PC-3 (cell line): Measurements from ENCODE around the gene FBXO42. TPM values are rescaled to one million over a fixed set of nuclear protein-coding genes. Genes with fewer than 3 reads are reported as not detected.

Source experiments
- ATAC-seq: fragments of 200-7000 bp; cut with Tn5 transposase; 2 replicates; pipeline ENCODE4 v1.9.1; 2020; ENCODE audit warnings: mild to moderate bottlenecking, moderate library complexity
- BruUV-seq: library from RNA; stranded (reverse); fragments of 400-500 nt; replicated peaks from 2 replicates; lab custom pipeline; 2021; lab: Mats Ljungman, UMichigan
- CTCF ChIA-PET: fragments of 300-600 bp; sonication (Branson Sonifier 250); formaldehyde crosslinking; loops from one replicate; lab custom pipeline; 2022; ENCODE audit warnings: antibody characterized with exemption; lab: Charles Lee
- POLR2A ChIA-PET: fragments of 300-600 bp; sonication (Branson Sonifier 250); formaldehyde crosslinking; loops from one replicate; lab custom pipeline; 2022; ENCODE audit warnings: antibody characterized with exemption; ENCODE audit not compliant: unreplicated experiment; lab: Charles Lee
- DNase-seq: peaks from one replicate; pipeline ENCODE4 v3.0.0-alpha.2; 2015
- H2AFZ ChIP-seq: fragments of 300-600 bp; sonication (generic); 2 replicates; pipeline ENCODE4 v1.6.0; 2016; ENCODE audit warnings: antibody characterized with exemption, low read length
- H3F3A ChIP-seq: fragments of 300-600 bp; sonication (generic); one replicate; pipeline ENCODE4 v1.6.0; 2017; ENCODE audit warnings: antibody characterized with exemption, low read length, control low read depth, mild to moderate bottlenecking; ENCODE audit not compliant: unreplicated experiment
- H3K27ac ChIP-seq: fragments of 300-600 bp; sonication (generic); 2 replicates; pipeline ENCODE4 v1.5.1; 2016; ENCODE audit warnings: mild to moderate bottlenecking, low read length
- H3K27me3 ChIP-seq: fragments of 300-600 bp; sonication (generic); 2 replicates; pipeline ENCODE4 v1.6.1; 2016; ENCODE audit warnings: low read length, mixed read lengths
- H3K36me3 ChIP-seq: fragments of 300-600 bp; sonication (generic); 2 replicates; pipeline ENCODE4 v1.6.1; 2016; ENCODE audit warnings: low read depth, mixed run types, low read length, mixed read lengths
- H3K4me1 ChIP-seq: fragments of 300-600 bp; sonication (generic); 2 replicates; pipeline ENCODE4 v1.5.1; 2016; ENCODE audit warnings: low read length; ENCODE audit not compliant: insufficient read depth
- H3K4me2 ChIP-seq: fragments of 300-600 bp; sonication (generic); 2 replicates; pipeline ENCODE4 v1.6.0; 2016; ENCODE audit warnings: low read length
- H3K4me3 ChIP-seq: fragments of 300-600 bp; sonication (generic); 2 replicates; pipeline ENCODE4 v1.5.1; 2016; ENCODE audit warnings: mild to moderate bottlenecking, low read length, mixed read lengths
- H3K79me2 ChIP-seq: fragments of 300-600 bp; sonication (generic); 2 replicates; pipeline ENCODE4 v1.6.1; 2017; ENCODE audit warnings: low read length, mixed read lengths
- H3K9ac ChIP-seq: fragments of 300-600 bp; sonication (generic); 2 replicates; pipeline ENCODE4 v1.6.0; 2016; ENCODE audit warnings: mild to moderate bottlenecking, low read length
- H3K9me2 ChIP-seq: fragments of 300-600 bp; sonication (generic); replicated peaks from 2 replicates; pipeline ENCODE4 v1.6.1; 2016; ENCODE audit warnings: mixed run types, low read length, mixed read lengths
- H3K9me3 ChIP-seq: fragments of 300-600 bp; sonication (generic); 2 replicates; pipeline ENCODE4 v1.6.1; 2016; ENCODE audit warnings: low read length, mixed read lengths
- H4K20me1 ChIP-seq: fragments of 300-600 bp; sonication (generic); 2 replicates; pipeline ENCODE4 v1.6.1; 2016; ENCODE audit warnings: low read length, mixed read lengths
- CTCF ChIP-seq: fragments of 300-600 bp; sonication (generic); conservative IDR thresholded peaks from 2 replicates; pipeline ENCODE4 v1.5.1; 2017; ENCODE audit warnings: antibody characterized with exemption, low read depth, mild to moderate bottlenecking, low read length
- EZH2 ChIP-seq: fragments of 300-600 bp; sonication (generic); IDR thresholded peaks from one replicate; pipeline ENCODE4 v1.6.1; 2017; ENCODE audit warnings: antibody characterized with exemption, mild to moderate bottlenecking, low read length; ENCODE audit not compliant: unreplicated experiment
- EZH2phosphoT487 ChIP-seq: fragments of 300-600 bp; sonication (generic); IDR thresholded peaks from 2 replicates; pipeline ENCODE4 v1.6.1; 2018; ENCODE audit warnings: mild to moderate bottlenecking, antibody characterized with exemption, low read length, borderline replicate concordance
- intact Hi-C: fragments of 100-400 bp; cut with micrococcal nuclease; formaldehyde crosslinking; loops from 2 replicates; pipeline ENCODE4 v1.9.0; 2023
- total RNA-seq: library from RNA; depleted of rRNA; stranded (reverse); fragments of >200 nt; gene quantifications from 2 replicates; pipeline ENCODE4 v1.2.3, GENCODE V29; 2014

Gene FBXO42
- total RNA-seq, 1 experiment from 2014 or later = 16.0 TPM

GRCh38 chr1:16391411-16391810, 39.1 kb upstream of the FBXO42 start:
- ChIA-PET POLR2A (no interaction called here), CTCF (no interaction called here)
- TF ChIP-seq EZH2phosphoT487 = no peak
- no peak for TF ChIP-seq EZH2
- no peak for TF ChIP-seq CTCF
- DNase-seq = no peak
- Histone ChIP-seq H3K36me3 (peaks cover 34% of the 10 kb centered on the region), H4K20me1 (peaks cover 60% of the 10 kb centered on the region), H3K4me3 (no peak overlapping the region), H3K4me2 (no peak overlapping the region), H3K9me3 (no peaks in the 10 kb centered on the region), H3K27ac (no peak overlapping the region), H3F3A (no peaks in the 10 kb centered on the region), H3K27me3 (no peaks in the 10 kb centered on the region), H3K4me1 (no peaks in the 10 kb centered on the region), H3K9me2 (no peaks in the 10 kb centered on the region), H2AFZ (no peak overlapping the region), H3K9ac (no peak overlapping the region), H3K79me2 (peaks cover 73% of the 10 kb centered on the region)
- intact Hi-C loops = no loop called here
- ATAC-seq = no peak
- no TSS peak for BruUV-seq

GRCh38 chr1:16387201-16388188, 35.2 kb upstream of the FBXO42 start:
- no TSS peak for BruUV-seq
- H2AFZ ChIP-seq = no peak overlapping the region
- H4K20me1 ChIP-seq = peaks cover 74% of the 10 kb centered on the region
- H3K79me2 ChIP-seq = peaks cover 96% of the 10 kb centered on the region
- TF ChIP-seq EZH2phosphoT487 (no peak), CTCF (no peak), EZH2 (no peak)
- intact Hi-C loops = no loop called here
- ChIA-PET POLR2A (no interaction called here), CTCF (no interaction called here)
- no peaks in the 10 kb centered on the region for H3F3A ChIP-seq
- H3K4me1 ChIP-seq = peaks cover 12% of the 10 kb centered on the region
- ATAC-seq (no peak), DNase-seq (no peak)
- H3K9ac ChIP-seq = no peak overlapping the region
- H3K27me3 ChIP-seq = no peaks in the 10 kb centered on the region
- H3K9me2 ChIP-seq = no peaks in the 10 kb centered on the region
- H3K27ac ChIP-seq = no peak overlapping the region
- H3K4me3 ChIP-seq = no peak overlapping the region
- no peak overlapping the region for H3K4me2 ChIP-seq
- H3K9me3 ChIP-seq = no peaks in the 10 kb centered on the region
- peaks cover 7% of the 10 kb centered on the region for H3K36me3 ChIP-seq
